HEK293 (cell line): Measurements from ENCODE around the gene VWA3A.

Experiments
- CTCF ChIP-seq: fragments of 450-650 bp; formaldehyde crosslinking; IDR thresholded peaks from 2 replicates; pipeline ENCODE4 v1.5.1; 2016; ENCODE audit warnings: missing biosample characterization, missing genetic modification characterization
- KLF16 ChIP-seq: fragments of 450-650 bp; formaldehyde crosslinking; IDR thresholded peaks from 2 replicates; pipeline ENCODE4 v1.5.1; 2017; ENCODE audit warnings: missing biosample characterization, missing genetic modification characterization
- MEIS1 ChIP-seq: sonication (generic); formaldehyde crosslinking; IDR thresholded peaks from 2 replicates; pipeline ENCODE4 v1.8.1; 2022; ENCODE audit warnings: missing genetic modification reagents, mild to moderate bottlenecking, borderline replicate concordance
- PBX3 ChIP-seq: sonication (generic); formaldehyde crosslinking; IDR thresholded peaks from 2 replicates; pipeline ENCODE4 v1.8.1; 2022; ENCODE audit warnings: mild to moderate bottlenecking, moderate library complexity, missing genetic modification reagents
- SALL2 ChIP-seq: fragments of 450-650 bp; formaldehyde crosslinking; IDR thresholded peaks from 2 replicates; pipeline ENCODE4 v1.5.0; 2017; ENCODE audit warnings: missing biosample characterization, mild to moderate bottlenecking, missing genetic modification characterization, borderline replicate concordance
- TRIM28 ChIP-seq: IDR thresholded peaks from 2 replicates; pipeline ENCODE4 v1.6.1; 2011; ENCODE audit warnings: low read length, control low read depth, borderline replicate concordance
- ZBTB21 ChIP-seq: fragments of 450-650 bp; formaldehyde crosslinking; IDR thresholded peaks from 2 replicates; pipeline ENCODE4 v1.5.1; 2017; ENCODE audit warnings: missing biosample characterization, missing genetic modification characterization
- ZBTB26 ChIP-seq: fragments of 450-650 bp; formaldehyde crosslinking; optimal IDR thresholded peaks from 2 replicates; pipeline ENCODE3; 2016; ENCODE audit warnings: missing biosample characterization, mild to moderate bottlenecking, missing genetic modification characterization
- ZNF2 ChIP-seq: fragments of 450-650 bp; formaldehyde crosslinking; IDR thresholded peaks from 2 replicates; pipeline ENCODE4 v1.5.1; 2016; ENCODE audit warnings: missing biosample characterization, missing genetic modification characterization
- ZNF266 ChIP-seq: fragments of 450-650 bp; formaldehyde crosslinking; IDR thresholded peaks from 2 replicates; pipeline ENCODE4 v1.5.1; 2016; ENCODE audit warnings: missing biosample characterization, missing genetic modification characterization, low read depth
- ZNF354C ChIP-seq: fragments of 450-650 bp; formaldehyde crosslinking; IDR thresholded peaks from 2 replicates; pipeline ENCODE4 v1.5.1; 2016; ENCODE audit warnings: missing biosample characterization, missing genetic modification characterization, low read depth, borderline replicate concordance
- ZNF530 ChIP-seq: fragments of 450-650 bp; formaldehyde crosslinking; IDR thresholded peaks from 2 replicates; pipeline ENCODE4 v1.5.1; 2016; ENCODE audit warnings: low read depth, missing biosample characterization, missing genetic modification characterization
- ZNF580 ChIP-seq: fragments of 450-650 bp; formaldehyde crosslinking; IDR thresholded peaks from 2 replicates; pipeline ENCODE4 v1.5.1; 2016; ENCODE audit warnings: missing biosample characterization, missing genetic modification characterization

DNA sequence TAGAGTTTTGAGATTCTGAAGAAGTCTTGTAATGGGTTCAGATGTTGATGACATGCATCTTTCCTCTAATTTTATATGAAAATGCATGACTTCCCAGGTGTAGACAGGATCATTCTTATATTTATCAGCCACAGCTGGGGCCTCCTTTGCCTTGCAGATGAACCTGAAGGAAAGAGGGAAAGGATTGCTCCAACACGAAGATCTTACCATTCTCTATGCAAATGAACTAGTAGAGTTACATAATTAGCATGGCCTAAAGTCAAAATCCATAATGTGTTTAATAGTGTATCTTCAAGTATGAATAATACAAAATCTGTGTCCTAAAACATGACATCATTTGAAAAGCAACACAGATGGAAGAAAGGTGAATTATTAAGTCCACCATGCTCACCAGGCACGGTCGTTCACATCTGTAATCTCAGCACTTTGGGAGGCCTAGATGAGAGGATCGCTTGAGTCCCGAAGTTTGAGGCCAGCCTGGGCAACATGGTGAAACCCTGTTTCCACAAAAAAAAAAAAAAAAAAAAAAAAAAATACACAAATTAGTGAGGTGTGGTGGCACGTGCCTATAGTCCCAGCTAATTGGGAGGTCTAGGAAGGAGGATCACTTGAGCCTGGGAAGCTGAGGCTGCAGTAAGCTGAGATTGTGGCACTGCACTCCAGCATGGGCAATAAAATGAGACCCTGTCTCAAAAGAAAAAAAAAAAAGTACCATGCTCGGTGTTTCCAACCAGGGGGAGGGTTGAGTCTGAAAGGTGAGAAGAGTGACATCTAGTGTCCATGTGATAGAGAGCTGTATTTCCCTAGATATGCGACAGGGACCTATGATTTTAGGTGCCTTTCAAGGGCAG, 6.3 kb downstream of the VWA3A start:
- TF ChIP-seq ZBTB26 (tag by site-specific recombination) (no peak), KLF16 (tag by site-specific recombination) (no peak), PBX3 (CRISPR knock-in tag) (no peak), CTCF (tag by site-specific recombination) (peak; percentile 84), ZNF530 (tag by site-specific recombination) (no peak), TRIM28 (no peak), ZNF354C (tag by site-specific recombination) (no peak), MEIS1 (CRISPR knock-in tag) (no peak), ZNF2 (tag by site-specific recombination) (no peak), ZNF580 (tag by site-specific recombination) (no peak), SALL2 (tag by site-specific recombination) (no peak), ZBTB21 (tag by site-specific recombination) (no peak), ZNF266 (tag by site-specific recombination) (no peak)
